HepG2 (cell line): Measurements from ENCODE around the gene SNX13. TPM values are rescaled to one million over a fixed set of nuclear protein-coding genes. Genes with fewer than 3 reads are reported as not detected.

Source experiments
- ATAC-seq: fragments of 200-7000 bp; cut with Tn5 transposase; 3 replicates; pipeline ENCODE4 v1.9.1; 2020; ENCODE audit warnings: mild to moderate bottlenecking, moderate library complexity
- BruUV-seq: library from RNA; stranded (reverse); fragments of 400-500 nt; replicated peaks from 2 replicates; lab custom pipeline; 2021; lab: Mats Ljungman, UMichigan
- CTCF ChIA-PET: fragments of 300-600 bp; formaldehyde crosslinking; extraction: SDS; loops from one replicate; lab custom pipeline; 2021; ENCODE audit warnings: low total read pairs, inconsistent platforms, low intra/inter-chr PET ratio; lab: Yijun Ruan, JAX
- POLR2A ChIA-PET: fragments of 350-600 bp; sonication (Branson Sonifier 250); formaldehyde crosslinking; loops from one replicate; lab custom pipeline; 2020; ENCODE audit warnings: antibody characterized with exemption, inconsistent platforms; lab: Yijun Ruan, JAX
- DNase-seq: peaks from one replicate; pipeline ENCODE4 v3.0.0-alpha.2; 2015; ENCODE audit warnings: low spot score
- FAIRE-seq: peaks from 3 replicates; lab custom pipeline; 2011; peaks lifted over from hg19 to GRCh38; lab: Jason Lieb, UNC
- H2AFZ ChIP-seq: one replicate; pipeline ENCODE4 v1.6.1; 2011; ENCODE audit warnings: low read length, inconsistent platforms
- H3K27ac ChIP-seq: fragments of 300-600 bp; 3 replicates; pipeline ENCODE4 v1.8.0; 2011; ENCODE audit warnings: mixed run types, mild to moderate bottlenecking, mixed read lengths, low read length, inconsistent platforms; ENCODE audit not compliant: insufficient read depth; ENCODE audit errors: extremely low read length
- H3K27me3 ChIP-seq, 2 experiments: fragments of 200-600 bp in 1 of 2; 2 replicates in 1 of 2; 3 replicates in 1 of 2; pipeline versions ENCODE4 v1.6.0 to v1.8.0; 2011; ENCODE audit warnings: low read length in 2 of 2, mild to moderate bottlenecking in 2 of 2, moderate library complexity in 2 of 2, inconsistent platforms in 1 of 2; ENCODE audit not compliant: insufficient read depth in 2 of 2, control insufficient read depth in 1 of 2
- H3K36me3 ChIP-seq, 2 experiments: fragments of 200-600 bp in 1 of 2; replicated peaks in 1 of 2; 2 replicates in 1 of 2; 3 replicates in 1 of 2; pipeline versions ENCODE4 v1.5.1 to v1.8.0; 2011; ENCODE audit warnings: low read length in 2 of 2, inconsistent platforms in 1 of 2; ENCODE audit not compliant: insufficient read depth in 2 of 2, control insufficient read depth in 1 of 2
- H3K4me1 ChIP-seq: 2 replicates; pipeline ENCODE4 v1.5.1; 2012; ENCODE audit warnings: low read length, inconsistent platforms; ENCODE audit not compliant: insufficient read depth
- H3K4me2 ChIP-seq: 2 replicates; pipeline ENCODE4 v1.6.0; 2011; ENCODE audit warnings: low read depth, low read length, inconsistent platforms
- H3K4me3 ChIP-seq, 3 experiments: fragments of 200-600 bp in 1 of 3; sonication (generic), shearing (Covaris generic) in 1 of 3; replicated peaks in 1 of 3; 2 replicates each; pipeline ENCODE4 v1.5.1; 2011 to 2016; ENCODE audit warnings: low read length in 3 of 3, inconsistent platforms in 2 of 3, low read depth in 2 of 3, mild to moderate bottlenecking in 2 of 3, control low read depth in 1 of 3, mixed read lengths in 1 of 3; ENCODE audit not compliant: insufficient read depth in 1 of 3
- H3K79me2 ChIP-seq: one replicate; pipeline ENCODE4 v1.6.1; 2011; ENCODE audit warnings: low read length, inconsistent platforms; ENCODE audit not compliant: insufficient read depth
- H3K9ac ChIP-seq: 2 replicates; pipeline ENCODE4 v1.6.0; 2011; ENCODE audit warnings: mild to moderate bottlenecking, low read depth, low read length, inconsistent platforms; ENCODE audit not compliant: insufficient read depth
- H3K9me3 ChIP-seq: 2 replicates; pipeline ENCODE4 v1.5.1; 2012; ENCODE audit warnings: mild to moderate bottlenecking, low read length
- H4K20me1 ChIP-seq: 2 replicates; pipeline ENCODE4 v1.6.0; 2011; ENCODE audit warnings: inconsistent platforms, mild to moderate bottlenecking, low read length, moderate library complexity; ENCODE audit not compliant: insufficient read depth
- AFF4 ChIP-seq: sonication (generic); formaldehyde crosslinking; IDR thresholded peaks from 2 replicates; pipeline ENCODE4 v1.4.0; 2020; ENCODE audit warnings: missing genetic modification reagents
- AHR ChIP-seq: IDR thresholded peaks from 2 replicates; pipeline ENCODE4 v1.6.1; 2018; ENCODE audit warnings: missing genetic modification reagents, missing compliant biosample characterization
- AKNA ChIP-seq: sonication (generic); formaldehyde crosslinking; IDR thresholded peaks from 2 replicates; pipeline ENCODE4 v1.4.0; 2020; ENCODE audit warnings: missing genetic modification reagents, borderline replicate concordance
- HDAC1 ChIP-seq: sonication (generic); formaldehyde crosslinking; IDR thresholded peaks from 2 replicates; pipeline ENCODE4 v1.5.1; 2020; ENCODE audit warnings: mild to moderate bottlenecking, missing genetic modification reagents
- HMGA1 ChIP-seq: sonication (generic); formaldehyde crosslinking; conservative IDR thresholded peaks from 2 replicates; pipeline ENCODE4 v1.4.0; 2020; ENCODE audit warnings: missing genetic modification reagents
- PLSCR1 ChIP-seq: sonication (generic); formaldehyde crosslinking; IDR thresholded peaks from 2 replicates; pipeline ENCODE4 v1.5.0; 2020; ENCODE audit warnings: missing genetic modification reagents, mild to moderate bottlenecking, borderline replicate concordance
- SCMH1 ChIP-seq: sonication (generic); formaldehyde crosslinking; IDR thresholded peaks from 2 replicates; pipeline ENCODE4 v1.9.0; 2021; ENCODE audit warnings: missing genetic modification reagents, mild to moderate bottlenecking, borderline replicate concordance
- SOX6 ChIP-seq, 2 experiments: fragments of 450-650 bp in 1 of 2; sonication (generic) in 1 of 2; formaldehyde crosslinking in 1 of 2; IDR thresholded peaks; 2 replicates each; pipeline versions ENCODE4 v1.4.0 to v1.6.1; 2017 to 2020; ENCODE audit warnings: antibody characterized with exemption in 1 of 2, mild to moderate bottlenecking in 1 of 2, missing genetic modification reagents in 1 of 2
- TP53 ChIP-seq: sonication (generic); formaldehyde crosslinking; conservative IDR thresholded peaks from 2 replicates; pipeline ENCODE4 v1.4.0; 2020; ENCODE audit warnings: missing genetic modification reagents
- ZNF367 ChIP-seq: sonication (generic); formaldehyde crosslinking; IDR thresholded peaks from 2 replicates; pipeline ENCODE4 v1.4.0; 2020; ENCODE audit warnings: missing genetic modification reagents, borderline replicate concordance
- ZNF7 ChIP-seq: IDR thresholded peaks from 2 replicates; pipeline ENCODE4 v1.6.1; 2016; ENCODE audit warnings: missing biosample characterization, missing genetic modification reagents
- ZSCAN30 ChIP-seq: sonication (generic); formaldehyde crosslinking; IDR thresholded peaks from 2 replicates; pipeline ENCODE4 v1.5.0; 2020; ENCODE audit warnings: mild to moderate bottlenecking, missing genetic modification reagents
- WGBS: methylation state at CpG from one replicate; pipeline ENCODE4 v1.1.6; 2017; ENCODE audit warnings: low lambda C conversion rate; 5-methylcytosine and 5-hydroxymethylcytosine counted together
- in situ Hi-C: cut with HindIII; loops from 2 replicates; pipeline ENCODE4 v1.10.0; 2017; ENCODE audit warnings: low pct_unique_long_range_greater_than_20kb; ENCODE audit not compliant: extremely low pct_ligation_motif_present
- intact Hi-C: fragments of 100-400 bp; cut with micrococcal nuclease; formaldehyde crosslinking; loops from one replicate; pipeline ENCODE4 v1.10.0; 2022; ENCODE audit not compliant: unreplicated experiment
- polyA plus RNA-seq, 8 experiments: library from polyadenylated mRNA; depleted of rRNA in 3 of 8; stranded (reverse) in 7 of 8; unstranded in 1 of 8; fragments of >200 nt; fragmentation: Illumina TruSeq in 4 of 8; extraction: Trizol in 4 of 8; gene quantifications; 2 replicates each; pipeline versions ENCODE4 v1.2.1 to v1.2.3, GENCODE V29; 2011 to 2016; ENCODE audit warnings: low read depth in 4 of 8, missing spikeins in 1 of 8, mixed read lengths in 1 of 8; ENCODE audit not compliant: insufficient read depth in 1 of 8
- total RNA-seq, 5 experiments: library from RNA; depleted of rRNA; stranded (reverse); fragments of >200 nt; fragmentation: Illumina TruSeq; extraction: Trizol; gene quantifications; 2 replicates each; pipeline ENCODE4 v1.2.3, GENCODE V29; 2016; ENCODE audit warnings: low read depth in 1 of 5

SNX13 gene
- total and polyA plus RNA-seq, 2 of the 13 experiments (the other 11 are each of a cell fraction or from before 2014, with no cell fraction given), result 14.3 to 32.3 TPM

GRCh38 chr7:17930546-17930945 lies 9.7 kb downstream of the SNX13 start:
- 97% methylated on average over 2 of the region's 2 CpGs for WGBS
- ATAC-seq (no peak), DNase-seq (no peak), FAIRE-seq (no peak)
- H3K9ac ChIP-seq, result no peak overlapping the region
- H3K79me2 ChIP-seq, result peaks cover 93% of the 10 kb centered on the region
- no peaks in the 10 kb centered on the region for H3K9me3 ChIP-seq
- no peak overlapping the region for H3K4me2 ChIP-seq
- ChIA-PET CTCF (no interaction called here), POLR2A (no interaction called here)
- in situ Hi-C loops (no loop called here), intact Hi-C loops (no loop called here)
- H3K36me3 ChIP-seq, result peaks cover 0 to 4% of the 10 kb centered on the region in 2 experiments; a peak in 1 of 5 replicates
- H4K20me1 ChIP-seq, result 0 out of 2 replicates have a peak, but pooled peaks cover 2% of the 10 kb centered on the region
- no TSS peak for BruUV-seq
- H3K4me3 ChIP-seq, result no peak overlapping the region
- TF ChIP-seq PLSCR1 (CRISPR knock-in tag) (no peak), ZNF367 (CRISPR knock-in tag) (no peak), AFF4 (CRISPR knock-in tag) (no peak), SCMH1 (no peak), AHR (CRISPR knock-in tag) (no peak), HDAC1 (no peak), ZSCAN30 (CRISPR knock-in tag) (no peak), TP53 (no peak), AKNA (no peak), ZNF7 (no peak), SOX6 (IDR thresholded peaks at IDR 0.05) (no peak), SOX6 (CRISPR knock-in tag; IDR thresholded peaks at IDR 0.05) (no peak), HMGA1 (CRISPR knock-in tag) (no peak)
- H2AFZ ChIP-seq, result no peak overlapping the region
- no peak overlapping the region for H3K27ac ChIP-seq
- H3K4me1 ChIP-seq, result 0 out of 2 replicates have a peak, but pooled peaks cover 12% of the 10 kb centered on the region
- no peaks in the 10 kb centered on the region for H3K27me3 ChIP-seq
